NCI-H2171 (cell line): ENCODE data around the gene PTK6.
"Not testable (repeated sequence)": the region's sequence is repeated elsewhere in the genome, so short reads cannot be mapped to it uniquely, and the experiment has no call there.

Experiments
- DNase-seq: peaks from one replicate; lab custom pipeline; 2025; lab: John Stamatoyannopoulos, UW

Gene PTK6

DNA sequence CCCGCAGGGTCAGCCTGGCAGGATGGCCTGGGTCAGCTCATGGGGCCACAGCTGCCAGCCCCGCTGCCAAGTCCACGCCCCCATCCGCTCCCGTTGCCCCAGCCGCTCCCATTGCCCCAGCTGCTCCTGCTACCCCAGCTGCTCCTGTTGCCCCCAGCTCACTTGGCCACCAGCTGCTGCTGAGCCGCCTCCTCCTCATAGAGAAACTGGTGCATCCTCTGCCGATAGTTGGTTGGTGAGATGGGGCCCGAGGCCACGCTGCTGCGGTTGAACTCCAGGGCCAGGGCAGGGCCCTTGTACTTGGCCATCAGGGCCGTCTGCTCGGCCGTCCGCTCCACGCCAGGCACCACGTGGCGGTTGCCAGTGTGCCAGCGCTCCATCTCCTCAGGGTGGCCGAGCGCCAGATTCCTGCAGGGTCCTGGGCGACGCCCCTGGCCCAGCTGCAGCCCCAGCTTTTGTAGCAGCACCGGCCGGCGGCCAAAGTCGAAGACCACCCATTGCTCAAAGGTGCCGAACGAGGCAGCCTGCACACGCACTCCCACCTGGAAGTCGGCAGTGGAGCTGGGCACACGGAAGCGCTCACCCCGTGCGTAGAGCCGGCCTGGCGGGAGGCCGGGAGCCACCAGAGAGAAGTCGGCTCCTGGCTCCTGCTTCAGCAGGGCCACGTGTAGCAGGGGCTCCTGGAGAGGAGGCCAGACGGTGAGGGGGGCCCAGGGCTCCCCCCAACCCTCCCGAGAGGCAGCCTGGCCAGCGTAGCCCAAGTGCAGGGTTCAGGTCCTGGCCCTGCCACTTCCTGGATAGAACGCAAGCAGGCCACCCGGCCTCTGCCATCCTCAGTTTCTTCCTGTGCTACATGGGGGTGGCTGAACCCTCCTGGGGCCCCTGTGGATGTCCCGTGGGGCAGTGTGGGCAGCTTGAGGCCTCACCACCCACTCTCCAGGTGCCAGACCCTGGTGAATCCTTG, 32.1 kb upstream of the PTK6 start:
- peak; percentile 8 for DNase-seq

DNA sequence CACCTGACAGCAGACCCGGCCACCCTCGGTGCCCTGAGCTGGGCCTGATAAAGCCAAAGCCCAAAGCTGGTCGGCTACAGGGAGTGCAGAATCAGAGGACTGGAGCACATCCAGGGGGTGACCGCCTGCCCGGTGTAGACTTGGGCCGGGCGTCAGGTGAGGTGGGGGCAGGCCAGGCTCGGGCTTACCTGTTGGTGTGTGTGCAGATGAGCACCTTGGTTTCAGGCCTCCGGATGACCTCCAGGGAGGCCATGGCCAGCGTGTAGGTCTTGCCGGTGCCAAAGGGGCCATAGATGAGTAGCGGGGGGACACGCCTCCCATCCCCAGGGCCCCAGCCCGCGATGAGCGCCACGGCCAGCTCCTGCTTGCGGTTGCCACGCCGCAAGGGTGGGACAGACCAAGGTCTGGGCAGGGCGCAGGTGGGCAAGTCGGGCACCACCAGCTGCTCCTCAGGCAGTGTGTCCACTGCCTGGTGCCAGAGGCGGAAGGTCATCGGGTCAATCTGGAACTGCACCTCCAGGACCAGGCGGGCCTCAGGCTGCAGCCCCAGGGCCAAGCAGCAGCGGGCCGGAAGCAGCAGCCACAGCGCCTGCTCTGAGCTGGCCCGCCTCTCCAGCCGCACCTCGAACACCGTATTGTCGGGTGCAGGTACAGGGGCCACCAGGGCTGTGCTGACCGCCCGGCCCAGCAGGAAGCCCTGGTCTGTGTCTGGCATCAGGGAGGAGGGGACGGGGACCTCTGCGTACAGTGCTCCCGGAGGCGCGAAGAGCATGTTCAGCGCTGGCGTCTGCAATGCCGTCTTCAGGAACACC, 31.2 kb upstream of the PTK6 start:
- no peak for DNase-seq

DNA sequence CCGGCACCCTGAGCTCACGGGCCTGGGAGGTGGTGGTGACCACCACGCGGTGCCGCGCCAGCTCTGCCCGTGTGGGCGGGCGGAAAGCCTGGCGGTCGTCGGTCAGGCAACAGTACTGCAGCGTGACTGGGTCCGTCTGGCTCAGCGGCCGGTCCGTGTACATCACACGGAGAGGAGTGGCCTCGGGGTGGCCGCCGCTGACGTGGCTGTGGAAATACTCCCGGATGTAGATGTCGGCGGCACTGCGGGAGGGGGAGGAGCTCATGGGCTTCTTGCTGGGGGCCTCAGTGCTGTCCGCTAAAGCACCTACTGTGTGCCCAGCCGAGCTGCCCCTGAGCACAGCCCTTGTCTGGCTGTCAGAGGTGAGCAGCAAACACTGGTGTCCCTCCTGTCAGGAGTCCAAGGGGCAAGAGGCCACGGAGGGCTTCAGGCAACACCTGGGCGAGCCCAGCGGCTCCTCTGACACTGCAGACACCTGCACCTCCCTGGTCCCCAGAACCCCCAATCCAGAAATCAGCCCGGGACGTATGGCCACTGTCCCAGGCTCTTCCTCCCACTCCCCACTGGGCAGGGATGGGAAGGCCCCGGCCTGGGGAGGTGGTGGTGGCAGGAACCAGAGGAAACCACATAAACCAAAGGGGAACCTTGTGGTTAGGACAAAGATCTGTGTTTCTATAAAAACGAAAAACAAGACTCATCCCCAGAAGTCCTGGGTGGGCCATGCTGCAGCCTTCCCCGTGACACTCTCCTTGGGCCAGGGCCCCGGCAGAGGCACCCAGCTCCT, 30.4 kb upstream of the PTK6 start:
- no peak for DNase-seq

DNA sequence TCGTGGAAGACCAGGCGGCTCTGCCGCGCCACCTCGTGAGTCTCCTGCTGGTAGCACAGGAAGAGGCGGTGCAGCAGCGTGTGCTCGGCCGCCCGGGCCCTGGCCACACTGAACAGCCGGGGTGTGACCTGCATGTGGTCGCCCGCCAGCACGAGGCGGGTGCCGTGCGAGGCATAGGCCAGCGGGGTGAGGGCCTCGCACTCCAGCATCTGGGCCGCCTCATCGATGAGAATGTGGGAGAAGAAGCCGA, 29.9 kb upstream of the PTK6 start:
- DNase-seq: no peak

DNA sequence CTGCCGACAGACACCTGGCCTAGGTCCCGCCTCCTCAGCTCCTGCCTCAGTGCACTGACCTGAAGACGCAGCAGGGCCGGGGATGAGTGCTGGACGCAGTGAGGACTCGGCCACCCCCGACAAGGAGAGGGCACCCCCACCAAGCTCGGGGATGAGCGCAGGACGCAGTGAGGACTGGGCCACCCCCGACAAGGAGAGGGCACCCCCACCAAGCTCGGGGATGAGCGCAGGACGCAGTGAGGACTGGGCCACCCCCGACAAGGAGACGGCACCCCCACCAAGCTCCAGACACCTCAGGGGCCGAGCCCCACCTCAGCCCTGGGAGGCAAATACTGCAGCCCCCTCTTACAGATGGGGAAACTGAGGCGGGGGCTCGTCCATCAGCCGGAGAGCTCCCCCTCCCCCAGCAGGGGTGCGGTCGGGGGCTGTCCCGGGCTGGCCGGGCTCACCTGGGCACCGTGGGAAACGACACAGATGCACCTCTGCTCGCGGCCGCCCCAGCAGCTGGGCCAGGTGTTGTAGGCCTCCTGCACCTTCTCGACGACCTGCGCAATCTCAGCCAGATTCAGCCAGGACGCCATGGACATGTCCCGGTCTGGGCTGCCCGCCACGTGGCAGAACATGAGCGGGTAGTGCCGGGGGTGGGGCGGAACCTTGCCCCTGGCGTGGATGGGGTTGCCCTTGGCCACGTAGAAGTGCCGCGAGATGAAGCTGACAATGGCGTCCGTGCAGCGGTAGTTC, 29.4 kb upstream of the PTK6 start:
- no peak for DNase-seq

DNA sequence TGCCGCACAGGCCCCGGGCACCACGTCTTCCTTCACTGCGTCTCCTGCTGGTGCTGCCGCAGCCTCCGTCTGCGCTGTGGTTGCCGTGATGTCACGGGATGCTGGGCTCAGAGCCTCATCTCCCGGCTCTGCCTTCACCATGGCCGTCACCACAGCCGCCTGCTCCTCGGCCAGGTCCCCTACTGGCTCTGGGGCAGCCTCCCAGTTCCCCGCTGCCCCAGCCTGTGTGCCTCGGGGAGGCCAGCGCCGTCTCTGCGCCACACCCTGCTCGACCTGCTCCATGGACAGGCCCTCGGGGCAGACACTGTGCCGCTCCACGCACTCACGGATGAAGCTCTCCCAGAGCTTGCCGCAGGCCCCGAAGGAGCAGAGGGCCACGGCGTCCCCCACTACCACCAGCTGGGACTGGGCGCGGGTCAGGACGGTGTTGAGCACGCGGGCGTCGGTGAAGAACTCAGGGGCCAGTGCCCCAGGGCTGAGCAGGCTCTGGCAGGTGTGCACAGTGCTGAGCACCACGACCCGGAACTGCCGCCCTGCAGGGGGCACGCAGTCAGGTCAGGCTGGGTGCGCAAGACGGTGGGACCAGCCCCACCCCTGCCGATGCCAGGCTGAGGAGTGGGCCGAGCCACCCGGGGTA, 28.6 kb upstream of the PTK6 start:
- DNase-seq: no peak

DNA sequence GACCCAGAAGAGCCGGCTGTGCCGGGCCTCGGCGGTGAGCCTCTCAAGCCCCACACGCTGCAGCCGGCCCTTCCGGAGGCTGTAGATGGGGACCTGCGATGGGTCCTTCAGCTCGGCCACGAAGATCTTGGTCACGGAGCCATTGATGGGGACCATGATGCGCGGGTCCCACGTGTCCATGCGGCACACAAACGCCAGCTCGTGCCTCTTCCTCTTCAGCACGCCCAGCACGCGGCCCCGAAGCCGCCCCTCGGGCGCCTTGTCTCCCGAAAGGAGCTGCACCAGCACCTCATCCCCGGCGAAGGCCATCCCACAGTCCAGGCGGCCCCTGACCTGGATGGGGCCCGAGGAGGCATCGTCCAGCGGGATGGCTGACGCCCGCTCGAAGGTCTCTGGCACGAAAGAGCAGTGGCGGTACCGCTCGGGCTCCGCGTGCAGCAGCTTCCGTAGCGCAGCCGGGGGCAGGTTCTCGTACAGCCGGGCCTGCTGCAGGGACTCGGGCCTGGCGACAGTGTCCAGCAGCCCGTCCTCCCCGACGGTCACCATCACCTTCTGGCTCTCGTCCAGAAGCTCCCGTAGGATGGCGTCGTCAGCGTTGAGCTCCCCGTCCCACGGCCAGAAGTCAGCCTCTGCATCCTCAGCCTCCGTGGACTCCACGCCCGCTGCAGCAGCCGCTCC, 28.0 kb upstream of the PTK6 start:
- DNase-seq: no peak

DNA sequence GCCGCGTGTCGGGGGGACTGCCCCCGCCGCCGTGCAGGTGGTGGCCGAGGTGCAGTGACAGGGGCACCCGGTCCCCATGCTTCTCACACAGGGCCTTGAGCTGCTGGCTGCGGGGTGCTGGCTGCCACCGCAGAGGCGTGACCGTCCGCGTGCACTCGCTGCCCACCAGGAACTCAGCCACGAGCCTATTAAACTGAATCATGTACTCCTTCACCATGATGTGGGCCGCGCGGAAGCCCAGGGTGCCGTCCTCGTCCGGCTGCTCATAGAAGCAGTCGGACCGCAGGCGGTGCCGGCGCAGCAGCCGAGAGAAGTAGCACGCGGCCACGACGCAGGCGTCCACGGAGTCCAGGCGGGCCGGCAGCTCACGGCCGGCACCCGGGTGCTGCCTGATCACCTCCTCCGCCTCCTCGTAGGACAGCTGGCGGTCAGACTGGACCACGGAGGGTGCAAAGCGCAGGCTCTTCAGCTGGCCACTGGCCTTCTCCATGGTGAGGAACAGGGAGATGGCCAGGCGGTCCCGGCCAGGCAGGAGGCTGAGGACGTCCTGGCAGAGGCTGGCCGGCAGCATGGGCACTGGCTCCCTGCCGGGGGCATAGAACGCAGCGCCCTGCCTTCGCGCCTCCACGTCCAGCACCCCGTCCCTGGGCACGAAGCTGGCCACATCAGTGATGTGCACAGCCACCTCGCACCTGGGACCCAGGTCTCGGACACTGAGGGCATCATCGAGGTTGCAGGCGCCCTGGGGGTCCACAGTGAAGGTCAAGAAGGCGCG, 27.0 kb upstream of the PTK6 start:
- DNase-seq: no peak

DNA sequence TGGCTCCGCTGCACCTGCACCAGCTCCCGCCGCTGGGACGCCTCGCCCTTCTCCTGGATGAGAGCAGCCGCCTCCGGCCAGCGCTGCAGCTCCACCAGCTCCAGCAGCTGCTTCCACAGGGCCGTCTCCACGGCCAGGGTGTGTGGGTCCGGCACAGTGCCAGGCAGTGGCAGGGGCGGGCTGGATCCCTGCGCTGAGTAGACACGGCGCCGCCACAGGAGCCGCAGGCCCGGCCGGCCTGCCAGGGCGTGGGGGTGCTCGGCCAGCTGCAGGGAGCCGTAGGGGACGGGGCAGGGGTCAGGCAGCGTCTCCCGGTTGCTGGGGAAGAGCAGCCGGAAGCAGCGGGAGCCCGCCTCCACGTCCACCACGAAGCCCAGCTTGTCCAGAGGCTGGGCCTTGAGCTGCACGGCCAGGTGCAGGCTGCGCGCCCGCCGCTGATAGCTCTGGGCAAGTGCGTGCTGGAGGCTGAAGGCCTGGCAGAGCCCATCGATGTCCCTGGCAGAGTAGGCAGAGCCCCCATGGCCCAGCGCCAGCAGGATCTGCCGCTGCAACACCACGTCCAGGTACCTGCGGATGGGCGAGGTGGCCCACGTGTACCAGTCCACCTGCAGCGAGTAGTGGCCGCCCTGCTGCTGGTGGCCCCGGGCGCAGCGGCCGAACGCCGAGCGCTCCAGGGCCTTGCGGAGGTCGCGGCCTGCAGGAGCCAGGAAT, 26.2 kb upstream of the PTK6 start:
- no peak for DNase-seq

DNA sequence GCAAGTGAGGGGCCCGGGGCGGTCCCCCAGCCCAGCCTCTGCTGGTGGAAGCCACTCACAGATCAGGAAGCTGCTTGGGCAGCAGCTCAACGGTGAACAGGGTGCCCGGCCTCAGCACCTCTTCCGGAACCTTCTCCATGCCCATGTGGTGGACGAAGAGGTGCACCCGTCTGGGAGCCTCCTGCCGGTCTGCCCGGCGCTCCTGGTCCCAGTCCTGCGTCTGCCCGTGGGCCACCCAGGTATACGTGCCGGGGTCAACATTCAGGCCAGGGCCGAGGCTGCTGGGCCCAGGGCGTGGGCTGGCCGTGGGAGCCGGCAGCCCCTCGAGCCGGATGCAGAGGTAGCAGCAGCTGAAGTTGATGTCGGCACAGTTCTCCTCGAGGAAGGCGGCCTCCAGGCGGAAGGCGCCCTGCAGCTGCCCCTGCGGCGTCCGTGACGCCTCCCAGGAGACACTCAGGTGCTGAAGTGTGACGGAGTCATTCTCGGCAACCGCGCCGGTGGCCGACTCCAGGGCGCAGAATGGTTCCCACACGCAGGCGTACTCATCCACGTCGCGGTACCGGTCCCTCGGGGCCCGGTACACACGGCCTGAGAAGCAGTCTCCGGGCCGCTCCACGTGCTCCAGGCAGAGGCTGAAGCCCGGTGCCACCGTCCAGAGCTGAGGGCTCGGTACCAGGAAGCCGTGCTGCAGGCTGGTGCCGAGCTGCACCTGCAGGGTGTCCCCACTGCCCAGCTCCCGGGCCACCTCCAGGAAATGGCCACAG, 25.5 kb upstream of the PTK6 start:
- DNase-seq: no peak

DNA sequence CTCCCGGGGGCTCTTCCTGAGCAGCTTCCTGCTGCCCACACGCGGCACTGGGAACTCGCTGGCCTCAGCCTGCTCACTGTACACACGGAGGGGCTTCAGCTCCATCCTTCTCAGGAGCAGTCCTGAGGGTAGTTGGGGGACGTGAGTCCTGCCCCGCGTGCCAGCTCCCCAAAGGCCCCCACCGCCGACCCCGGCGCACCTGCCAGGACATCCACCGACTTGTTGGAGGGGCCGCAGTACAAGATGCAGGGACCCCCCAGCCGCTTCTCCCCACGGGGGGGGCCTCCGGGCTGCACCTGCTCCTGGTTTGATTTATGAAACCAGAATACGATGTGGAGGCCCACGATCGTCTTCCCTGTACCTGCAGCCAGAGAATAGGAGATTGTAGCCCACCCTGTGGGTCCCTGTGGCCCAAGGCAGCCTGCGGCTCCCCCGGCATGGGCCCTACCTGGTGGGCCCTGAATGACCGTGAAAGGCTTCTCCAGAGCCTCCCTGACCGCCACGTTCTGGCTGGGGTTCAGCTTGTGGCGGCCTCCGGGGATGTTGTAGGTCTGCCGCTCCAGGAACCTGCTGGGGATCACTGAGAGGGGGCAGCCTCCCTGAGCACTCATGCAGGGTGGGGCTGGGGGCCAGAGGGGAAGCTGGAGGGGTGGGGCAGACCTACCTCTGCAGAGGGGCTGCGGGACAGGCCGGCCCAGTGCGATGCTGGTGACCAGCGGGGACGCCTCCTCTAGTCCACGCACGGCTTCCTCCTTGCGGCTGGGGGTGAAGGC, 24.6 kb upstream of the PTK6 start:
- no peak for DNase-seq

DNA sequence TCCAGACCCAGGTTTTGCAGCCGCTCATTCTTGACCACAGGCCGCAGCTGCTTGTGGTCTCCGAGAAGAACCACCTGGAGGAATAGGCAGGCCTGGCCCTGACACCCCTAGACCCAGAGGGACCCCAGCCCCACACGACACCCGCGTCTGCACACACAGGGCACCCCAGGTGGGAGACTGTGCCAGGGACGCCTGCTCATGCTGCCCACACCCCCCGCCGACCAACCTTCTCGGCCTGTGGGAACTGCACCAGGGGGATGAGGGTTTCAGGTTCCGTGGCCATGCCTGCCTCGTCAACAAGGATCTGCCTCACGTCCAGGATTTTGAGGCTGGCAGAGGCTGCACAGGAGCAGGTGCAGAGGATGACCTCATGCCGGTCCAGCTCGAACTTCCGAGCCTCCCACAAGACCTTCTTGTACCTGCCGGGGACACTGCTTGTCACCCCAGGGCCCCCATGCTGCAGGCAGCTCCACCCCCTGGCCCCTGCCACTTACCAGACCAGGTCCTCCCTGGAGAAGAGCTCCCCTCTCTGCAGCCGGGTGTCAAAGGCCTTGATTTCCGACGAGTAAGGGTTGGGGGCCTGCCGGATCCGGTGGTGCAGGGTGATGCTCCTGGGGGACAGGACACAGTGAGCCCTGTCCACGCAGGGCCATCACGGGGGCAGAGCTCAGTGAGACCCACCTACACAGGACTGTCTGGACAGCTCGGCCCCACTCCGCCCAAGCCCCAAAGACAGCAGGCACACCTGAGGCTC, 23.9 kb upstream of the PTK6 start:
- DNase-seq: no peak

DNA sequence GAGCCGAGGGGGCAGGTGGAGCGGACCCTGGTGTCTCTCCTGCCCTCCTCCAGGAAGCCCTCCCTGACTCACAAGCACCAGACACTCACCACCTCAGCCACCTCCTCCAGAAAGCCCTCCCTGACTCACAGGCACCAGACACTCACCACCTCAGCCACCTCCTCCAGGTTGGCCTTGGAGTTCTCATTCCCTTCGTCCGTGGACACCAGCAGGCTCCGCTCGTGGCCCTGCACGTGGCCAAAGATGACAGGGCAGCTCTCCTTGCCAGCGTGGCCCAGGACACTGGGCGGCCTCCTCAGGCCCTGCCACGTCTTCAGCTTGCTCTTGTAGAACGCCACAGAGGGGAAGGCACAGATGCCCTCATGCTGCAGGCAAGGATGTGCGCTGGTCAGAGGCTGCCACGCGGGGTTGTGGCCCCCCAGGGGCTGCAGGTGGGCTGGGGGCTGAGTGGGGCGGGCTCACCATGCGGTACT, 23.2 kb upstream of the PTK6 start:
- DNase-seq: no peak

DNA sequence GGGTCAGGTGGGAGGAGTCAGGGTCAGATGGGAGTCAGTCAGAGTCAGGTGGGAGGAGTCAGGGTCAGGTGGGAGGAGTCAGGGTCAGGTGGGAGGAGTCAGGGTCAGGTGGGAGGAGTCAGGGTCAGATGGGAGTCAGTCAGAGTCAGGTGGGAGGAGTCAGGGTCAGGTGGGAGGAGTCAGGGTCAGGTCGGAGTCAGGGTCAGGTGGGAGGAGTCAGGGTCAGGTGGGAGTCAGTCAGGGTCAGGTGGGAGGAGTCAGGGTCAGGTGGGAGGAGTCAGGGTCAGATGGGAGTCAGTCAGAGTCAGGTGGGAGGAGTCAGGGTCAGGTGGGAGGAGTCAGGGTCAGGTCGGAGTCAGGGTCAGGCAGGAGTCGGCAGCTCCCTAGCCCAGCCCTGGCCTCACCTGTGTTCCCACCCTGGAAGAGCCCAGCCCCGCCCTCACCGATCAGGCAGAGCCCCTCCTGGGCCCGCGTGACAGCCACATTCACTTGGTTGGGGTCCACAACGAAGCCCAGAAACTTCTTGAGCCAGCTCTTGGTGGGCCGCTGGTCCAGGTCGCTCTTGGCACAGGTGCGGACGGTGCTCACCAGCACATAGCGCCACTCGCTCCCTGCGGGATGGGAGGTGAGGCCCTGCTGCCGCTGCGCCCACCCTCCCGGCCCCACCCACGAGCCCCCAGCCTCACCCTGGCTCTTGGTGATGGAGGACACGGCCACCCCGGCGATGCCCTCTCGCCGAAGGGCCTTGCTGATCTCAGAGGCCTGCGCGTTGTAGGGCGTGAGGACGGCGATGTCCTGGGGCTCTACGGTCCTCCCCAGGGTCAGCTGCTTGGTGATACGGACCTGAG, 22.5 kb upstream of the PTK6 start:
- DNase-seq: not testable (repeated sequence)

DNA sequence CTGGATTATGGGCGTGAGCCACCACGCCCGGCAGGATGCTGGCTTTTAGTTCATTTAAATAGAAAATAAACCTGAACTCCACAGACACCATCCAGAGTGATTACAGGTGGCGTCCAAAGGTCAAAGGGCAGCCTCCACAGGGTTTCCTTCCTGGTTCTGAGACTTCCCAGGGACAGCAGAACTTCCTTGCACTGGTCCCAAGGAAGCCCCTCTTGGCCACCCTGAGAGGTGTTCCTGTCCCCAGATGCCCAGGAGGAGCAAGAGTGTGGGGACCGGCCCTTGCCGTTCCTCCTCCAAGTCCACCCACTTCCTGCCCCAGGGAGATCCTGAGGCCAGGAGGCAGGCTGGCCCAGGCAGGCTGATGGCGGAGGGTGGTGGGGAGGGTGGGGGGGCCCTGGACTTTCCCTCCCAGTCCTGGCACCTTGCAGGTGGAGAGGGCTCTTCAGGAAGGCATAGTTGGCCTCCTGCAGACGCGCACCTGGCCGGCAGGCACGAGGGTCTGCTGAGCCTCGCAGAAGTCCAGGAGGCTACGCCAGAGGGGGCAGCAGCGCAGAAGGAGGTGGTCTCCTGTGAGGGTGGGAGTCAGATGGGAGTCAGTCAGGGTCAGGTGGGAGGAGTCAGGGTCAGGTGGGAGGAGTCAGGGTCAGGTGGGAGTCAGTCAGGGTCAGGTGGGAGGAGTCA, 21.8 kb upstream of the PTK6 start:
- no peak for DNase-seq
